Measurements from ENCODE around the gene UBE2B.

Gene UBE2B

DNA sequence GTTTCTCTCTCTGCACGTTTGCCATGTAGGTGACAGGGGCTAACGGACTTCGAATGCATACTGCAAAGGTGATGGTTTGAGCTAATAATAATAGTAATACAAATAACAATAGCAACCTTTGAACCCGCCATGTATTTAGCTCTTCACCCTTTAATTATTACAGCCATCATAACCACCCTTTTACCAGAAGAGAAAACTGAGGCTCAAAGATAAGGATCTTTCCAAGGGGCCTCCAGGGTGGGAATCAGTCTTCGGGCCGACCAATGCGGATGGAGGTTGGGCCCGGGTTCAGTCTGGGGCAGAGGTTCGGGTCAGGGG lies 39.8 kb downstream of the UBE2B start:
- peak overlapping the region; percentile 67 for H3K27ac ChIP-seq (replicated peaks)
- DNase-seq (ENCODE audit: low read depth in 1 of 2, low spot score in 1 of 2), result no peak
- H3K27me3 ChIP-seq (ENCODE audit: insufficient read depth, poor library complexity, severe bottlenecking), result no peaks in the 10 kb centered on the region
- H3K4me3 ChIP-seq (replicated peaks; ENCODE audit: insufficient read depth, low read length), result peak overlapping the region; percentile 61
- TF ChIP-seq GABPA (IDR thresholded peaks at IDR 0.05; ENCODE audit: low read depth) (no peak), CTCF (IDR thresholded peaks at IDR 0.05; ENCODE audit: insufficient read depth, low read length) (no peak), SPI1 (IDR thresholded peaks at IDR 0.05; ENCODE audit: borderline replicate concordance, low read depth) (no peak), POLR2AphosphoS5 (IDR thresholded peaks at IDR 0.05; ENCODE audit: low read depth) (no peak)
- TF ChIP-seq, protein P1, sequence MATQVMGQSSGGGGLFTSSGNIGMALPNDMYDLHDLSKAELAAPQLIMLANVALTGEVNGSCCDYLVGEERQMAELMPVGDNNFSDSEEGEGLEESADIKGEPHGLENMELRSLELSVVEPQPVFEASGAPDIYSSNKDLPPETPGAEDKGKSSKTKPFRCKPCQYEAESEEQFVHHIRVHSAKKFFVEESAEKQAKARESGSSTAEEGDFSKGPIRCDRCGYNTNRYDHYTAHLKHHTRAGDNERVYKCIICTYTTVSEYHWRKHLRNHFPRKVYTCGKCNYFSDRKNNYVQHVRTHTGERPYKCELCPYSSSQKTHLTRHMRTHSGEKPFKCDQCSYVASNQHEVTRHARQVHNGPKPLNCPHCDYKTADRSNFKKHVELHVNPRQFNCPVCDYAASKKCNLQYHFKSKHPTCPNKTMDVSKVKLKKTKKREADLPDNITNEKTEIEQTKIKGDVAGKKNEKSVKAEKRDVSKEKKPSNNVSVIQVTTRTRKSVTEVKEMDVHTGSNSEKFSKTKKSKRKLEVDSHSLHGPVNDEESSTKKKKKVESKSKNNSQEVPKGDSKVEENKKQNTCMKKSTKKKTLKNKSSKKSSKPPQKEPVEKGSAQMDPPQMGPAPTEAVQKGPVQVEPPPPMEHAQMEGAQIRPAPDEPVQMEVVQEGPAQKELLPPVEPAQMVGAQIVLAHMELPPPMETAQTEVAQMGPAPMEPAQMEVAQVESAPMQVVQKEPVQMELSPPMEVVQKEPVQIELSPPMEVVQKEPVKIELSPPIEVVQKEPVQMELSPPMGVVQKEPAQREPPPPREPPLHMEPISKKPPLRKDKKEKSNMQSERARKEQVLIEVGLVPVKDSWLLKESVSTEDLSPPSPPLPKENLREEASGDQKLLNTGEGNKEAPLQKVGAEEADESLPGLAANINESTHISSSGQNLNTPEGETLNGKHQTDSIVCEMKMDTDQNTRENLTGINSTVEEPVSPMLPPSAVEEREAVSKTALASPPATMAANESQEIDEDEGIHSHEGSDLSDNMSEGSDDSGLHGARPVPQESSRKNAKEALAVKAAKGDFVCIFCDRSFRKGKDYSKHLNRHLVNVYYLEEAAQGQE (IDR thresholded peaks at IDR 0.05; ENCODE audit: insufficient replicate concordance, low read depth), result no peak

DNA sequence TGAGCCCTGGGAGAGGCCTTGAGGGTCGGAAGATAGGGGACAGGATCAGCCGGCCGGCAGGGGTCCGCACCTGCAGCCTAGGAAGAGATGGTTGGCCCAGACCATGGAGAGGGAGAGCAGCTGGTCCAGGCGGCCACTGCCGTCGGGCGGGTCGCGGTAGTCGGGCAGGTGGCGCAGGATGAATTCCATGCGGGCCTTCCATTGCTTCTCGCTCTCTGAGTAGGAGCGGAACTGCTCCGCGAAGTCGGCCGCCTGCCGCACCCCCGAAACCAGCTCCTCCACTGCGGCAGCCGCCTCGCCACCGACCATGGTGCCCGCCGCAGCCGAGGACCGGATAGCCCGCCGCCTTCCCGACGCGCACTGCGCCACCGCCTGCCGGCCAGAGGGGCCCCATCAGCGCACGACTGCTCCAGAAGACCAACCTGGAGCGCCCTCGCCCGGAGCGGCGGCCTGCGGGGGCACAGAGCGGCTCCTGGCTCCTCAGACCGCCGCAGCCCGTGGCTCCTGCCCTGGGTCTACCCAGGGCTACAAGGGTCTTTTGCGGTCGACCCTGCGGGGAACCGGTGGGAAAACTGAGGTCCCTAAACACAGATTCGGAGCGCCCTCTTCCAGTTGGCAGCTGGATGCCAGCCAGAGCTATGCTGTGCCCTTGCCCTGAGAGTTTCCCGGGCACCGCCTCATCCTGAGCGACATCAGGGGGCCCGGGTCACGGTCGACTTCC lies 40.3 kb downstream of the UBE2B start, which contains the start of gene CDKN2AIPNL:
TSS of gene CDKN2AIPNL (minus strand) at position 336 of the 721 bp plus-strand sequence. CDS start at position 309, 27 bp downstream.
- Histone ChIP-seq H3K4me3 (replicated peaks; ENCODE audit: insufficient read depth, low read length) (peak within 1 kb of the TSS; percentile 61), H3K27ac (replicated peaks) (peak within 1 kb of the TSS; percentile 67), H3K27me3 (ENCODE audit: insufficient read depth, poor library complexity, severe bottlenecking) (no peaks in the 10 kb centered on the region)
- DNase-seq (ENCODE audit: low read depth in 1 of 2, low spot score in 1 of 2), result peak; percentile 35 to 76
- TF ChIP-seq, protein P1 (IDR thresholded peaks at IDR 0.05; ENCODE audit: insufficient replicate concordance, low read depth), result no peak
- TF ChIP-seq GABPA (IDR thresholded peaks at IDR 0.05; ENCODE audit: low read depth) (no peak), CTCF (IDR thresholded peaks at IDR 0.05; ENCODE audit: insufficient read depth, low read length) (no peak), POLR2AphosphoS5 (IDR thresholded peaks at IDR 0.05; ENCODE audit: low read depth) (peak; percentile 75), SPI1 (IDR thresholded peaks at IDR 0.05; ENCODE audit: borderline replicate concordance, low read depth) (no peak)

GRCh38 chr5:134413046-134413445 lies 41.7 kb downstream of the UBE2B start:
- no peak for TF ChIP-seq CTCF (IDR thresholded peaks at IDR 0.05; ENCODE audit: insufficient read depth, low read length)
- TF ChIP-seq, protein P1 (IDR thresholded peaks at IDR 0.05; ENCODE audit: insufficient replicate concordance, low read depth), result no peak
- H3K27ac ChIP-seq (replicated peaks), result no peak overlapping the region
- DNase-seq (ENCODE audit: low read depth in 1 of 2, low spot score in 1 of 2), result no peak
- H3K27me3 ChIP-seq (ENCODE audit: insufficient read depth, poor library complexity, severe bottlenecking), result no peaks in the 10 kb centered on the region
- no peak overlapping the region for H3K4me3 ChIP-seq (replicated peaks; ENCODE audit: insufficient read depth, low read length)
